ENCODE measurements around the gene DRD2.

DNA sequence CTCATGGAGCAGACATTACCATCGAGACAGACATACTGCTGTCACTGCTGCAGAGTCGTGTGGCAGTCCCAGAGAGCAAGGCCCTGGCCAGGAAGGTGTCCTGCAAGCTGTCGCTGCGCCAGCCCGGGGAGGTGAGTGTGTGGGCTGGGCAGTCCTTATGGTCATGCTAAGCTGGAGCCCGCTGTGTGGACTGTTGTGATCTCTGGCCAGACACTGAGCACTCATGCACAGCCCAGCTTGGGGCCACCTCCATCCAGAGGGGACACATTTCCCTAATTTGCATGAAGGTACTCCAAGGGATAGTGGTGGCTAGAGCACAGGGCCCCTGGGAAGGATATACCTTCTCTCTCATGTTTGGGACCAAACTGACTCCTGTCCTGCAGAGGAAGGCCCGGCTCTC lies 78.0 kb downstream of the DRD2 start:
- TF ChIP-seq, protein P1, sequence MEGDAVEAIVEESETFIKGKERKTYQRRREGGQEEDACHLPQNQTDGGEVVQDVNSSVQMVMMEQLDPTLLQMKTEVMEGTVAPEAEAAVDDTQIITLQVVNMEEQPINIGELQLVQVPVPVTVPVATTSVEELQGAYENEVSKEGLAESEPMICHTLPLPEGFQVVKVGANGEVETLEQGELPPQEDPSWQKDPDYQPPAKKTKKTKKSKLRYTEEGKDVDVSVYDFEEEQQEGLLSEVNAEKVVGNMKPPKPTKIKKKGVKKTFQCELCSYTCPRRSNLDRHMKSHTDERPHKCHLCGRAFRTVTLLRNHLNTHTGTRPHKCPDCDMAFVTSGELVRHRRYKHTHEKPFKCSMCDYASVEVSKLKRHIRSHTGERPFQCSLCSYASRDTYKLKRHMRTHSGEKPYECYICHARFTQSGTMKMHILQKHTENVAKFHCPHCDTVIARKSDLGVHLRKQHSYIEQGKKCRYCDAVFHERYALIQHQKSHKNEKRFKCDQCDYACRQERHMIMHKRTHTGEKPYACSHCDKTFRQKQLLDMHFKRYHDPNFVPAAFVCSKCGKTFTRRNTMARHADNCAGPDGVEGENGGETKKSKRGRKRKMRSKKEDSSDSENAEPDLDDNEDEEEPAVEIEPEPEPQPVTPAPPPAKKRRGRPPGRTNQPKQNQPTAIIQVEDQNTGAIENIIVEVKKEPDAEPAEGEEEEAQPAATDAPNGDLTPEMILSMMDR (IDR thresholded peaks at IDR 0.05 in 4 of 5, conservative IDR thresholded peaks at IDR 0.05 in 1 of 5) = no peak
- no peak for TF ChIP-seq POLR2A (IDR thresholded peaks at IDR 0.05)

Measured in gastrocnemius medialis (tissue), 4 donors.